Renal pelvis (tissue), 4 donors: ENCODE data around the gene BACE1. TPM values are rescaled to one million over a fixed set of nuclear protein-coding genes. Genes with fewer than 3 reads are reported as not detected.

ENCODE experiments used
- DNase-seq: peaks from one replicate; pipeline ENCODE4 v3.0.0-alpha.2; 2013
- polyA plus RNA-seq, 3 donors: library from polyadenylated mRNA; unstranded; fragments of 120-200 nt; gene quantifications; one replicate each; pipeline ENCODE4 v1.2.1, GENCODE V29; 2013; ENCODE audit not compliant: insufficient read length in 3 of 3

BACE1 gene
- polyA plus RNA-seq, 3 donors: 55.9 to 63.6 (median 60.8) TPM

DNA sequence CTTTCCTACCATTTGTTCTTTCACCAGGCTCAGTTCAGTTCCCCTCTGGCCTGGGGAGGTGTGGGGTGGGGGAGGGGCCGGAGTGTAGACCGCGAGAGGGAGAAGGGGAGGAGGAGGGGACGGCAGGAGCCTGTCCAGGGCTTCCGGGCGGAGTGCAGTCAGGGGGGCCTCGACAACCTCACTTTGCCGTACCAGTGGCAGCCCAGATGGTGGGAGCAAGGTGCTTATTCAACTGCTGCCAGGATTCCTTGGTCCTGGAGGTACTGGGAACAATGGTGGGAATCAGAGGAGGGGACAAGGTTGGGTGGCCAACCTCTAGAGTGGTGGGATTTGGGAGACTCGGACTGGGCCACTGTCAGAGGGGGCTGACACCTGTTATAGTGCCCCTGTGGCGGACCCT lies 1.2 kb downstream of the BACE1 start:
- DNase-seq: no peak

DNA sequence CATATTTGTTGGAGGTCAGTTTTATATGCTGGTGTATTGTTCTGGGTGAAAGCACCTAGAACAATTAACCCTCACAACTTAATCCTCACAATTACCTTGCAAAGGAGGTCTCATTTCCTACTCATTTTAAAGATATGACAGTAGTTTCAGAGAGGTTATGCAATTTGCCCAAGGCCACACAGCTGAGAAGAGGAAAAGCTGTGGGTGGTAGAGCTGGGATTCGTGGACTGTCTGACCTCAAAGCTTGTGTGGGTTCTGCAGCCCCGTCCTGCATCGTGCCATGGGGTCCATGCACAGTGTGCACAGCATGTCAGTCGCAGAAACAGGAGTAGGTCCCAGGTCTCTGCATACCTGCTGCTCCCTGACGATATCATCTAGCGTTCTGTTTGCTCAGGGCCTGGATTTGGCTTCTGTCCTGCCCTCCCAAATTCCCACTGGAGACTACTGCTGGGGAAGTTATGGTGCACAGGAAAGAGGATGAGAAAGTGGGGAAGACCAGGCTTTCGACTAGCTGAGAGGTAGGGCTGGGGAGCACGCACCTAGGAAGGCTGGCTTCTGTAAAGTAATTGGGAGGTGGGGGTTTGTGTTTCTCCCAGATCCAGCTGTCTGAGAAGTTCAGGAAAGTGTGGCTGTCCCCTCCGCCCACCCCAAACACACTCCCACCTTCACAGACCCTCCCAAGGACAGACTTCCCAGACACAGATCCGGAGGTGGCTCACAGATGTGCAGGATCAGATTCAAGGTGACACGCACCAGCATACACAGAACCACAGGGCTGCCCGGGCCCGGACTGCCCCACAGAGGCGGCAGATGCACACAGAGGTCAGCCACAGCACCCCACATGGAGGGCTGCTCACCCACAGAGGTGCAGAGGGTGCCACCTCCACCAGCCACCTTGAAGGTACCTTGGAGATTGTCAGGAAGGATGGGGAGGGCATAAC lies 2.0 kb downstream of the BACE1 start:
- no peak for DNase-seq

DNA sequence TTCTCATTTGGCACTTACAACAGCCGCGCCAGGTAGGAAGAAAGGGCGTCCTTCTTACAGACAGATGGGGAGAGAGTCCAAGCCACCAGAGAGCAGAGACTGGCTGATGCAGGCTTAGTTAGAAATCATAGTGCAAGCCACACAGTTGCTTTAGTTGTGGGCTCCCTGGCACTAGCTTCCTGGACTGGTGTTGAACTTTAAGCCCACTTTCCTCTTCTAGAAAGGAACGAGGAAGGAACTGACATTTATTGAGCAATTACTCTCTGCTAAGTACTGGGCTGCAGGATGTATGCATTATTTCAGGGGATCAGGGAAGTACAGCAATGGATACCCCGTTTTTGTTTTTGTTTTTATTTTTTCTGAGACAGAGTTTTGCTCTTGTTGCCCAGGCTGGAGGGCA lies 3.0 kb downstream of the BACE1 start:
- no peak for DNase-seq

DNA sequence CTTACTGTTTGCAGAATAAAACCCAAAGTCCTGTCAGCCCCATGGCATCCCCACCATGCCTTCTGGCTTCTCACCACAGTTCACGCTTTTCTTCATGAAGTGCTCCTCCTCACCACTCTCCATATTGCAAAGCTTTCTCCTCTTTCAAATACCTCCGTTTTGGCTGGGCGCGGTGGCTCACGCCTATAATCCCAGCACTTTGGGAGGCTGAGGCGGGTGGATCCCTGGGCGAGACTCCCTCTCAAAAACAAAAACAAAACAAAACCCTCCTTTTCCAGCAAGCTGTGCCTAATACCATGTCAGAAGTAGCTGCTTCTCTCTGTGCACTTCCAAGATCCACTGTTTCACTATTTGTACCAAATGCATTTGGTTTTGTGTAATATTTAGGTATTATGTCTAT lies 6.7 kb downstream of the BACE1 start:
- DNase-seq: no peak

DNA sequence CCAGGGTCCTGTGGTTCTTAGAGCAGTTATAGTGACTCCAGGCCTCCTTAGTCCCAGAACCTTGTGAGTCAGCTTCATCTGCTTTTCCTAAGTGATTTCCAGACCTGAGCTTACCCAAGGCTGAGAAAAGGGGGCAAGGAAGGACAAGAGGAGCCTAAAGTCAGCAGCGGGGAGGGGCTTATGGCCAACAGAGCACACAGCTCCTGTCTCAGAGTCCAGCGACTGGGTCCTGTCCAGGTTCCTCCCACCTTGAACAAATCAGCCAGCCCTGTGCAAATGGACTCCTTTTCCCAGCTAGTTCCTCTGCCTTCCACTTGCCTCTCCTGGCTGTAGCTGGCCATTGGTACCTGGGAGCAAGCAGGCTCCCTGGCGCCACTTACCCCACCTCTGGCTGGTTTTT lies 10.9 kb downstream of the BACE1 start:
- no peak for DNase-seq

DNA sequence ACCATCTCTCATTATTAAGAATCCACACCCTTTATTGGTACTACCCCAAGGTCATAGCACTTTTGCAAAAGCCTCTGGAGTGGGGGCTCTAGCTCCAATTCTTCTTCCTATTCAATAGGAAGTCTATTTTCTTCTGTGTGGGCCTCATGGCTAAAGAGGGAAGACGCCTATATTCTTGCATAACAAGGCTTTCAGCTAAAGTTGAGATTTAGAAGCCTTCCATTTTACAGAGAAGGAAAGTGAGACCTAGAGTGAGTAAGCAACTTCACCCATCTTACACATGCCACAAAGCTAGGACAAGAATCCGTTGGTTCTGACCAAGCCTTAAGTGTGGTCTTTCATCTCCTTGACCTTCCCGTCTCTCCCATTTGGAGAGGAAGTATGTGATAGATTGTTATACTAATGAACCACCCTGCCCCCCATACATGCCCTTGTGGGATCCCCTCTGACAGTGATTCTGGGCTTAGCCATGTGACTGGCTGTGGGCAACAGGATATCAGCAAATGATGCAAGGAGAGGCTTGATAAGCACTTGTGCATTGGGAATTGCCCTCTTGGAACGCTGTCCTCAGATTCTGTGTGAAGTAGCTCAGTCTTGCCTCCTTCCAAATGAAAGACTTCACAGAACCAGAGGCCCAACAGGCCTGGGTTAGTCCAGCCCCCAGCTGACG lies 12.3 kb downstream of the BACE1 start:
- DNase-seq: no peak

DNA sequence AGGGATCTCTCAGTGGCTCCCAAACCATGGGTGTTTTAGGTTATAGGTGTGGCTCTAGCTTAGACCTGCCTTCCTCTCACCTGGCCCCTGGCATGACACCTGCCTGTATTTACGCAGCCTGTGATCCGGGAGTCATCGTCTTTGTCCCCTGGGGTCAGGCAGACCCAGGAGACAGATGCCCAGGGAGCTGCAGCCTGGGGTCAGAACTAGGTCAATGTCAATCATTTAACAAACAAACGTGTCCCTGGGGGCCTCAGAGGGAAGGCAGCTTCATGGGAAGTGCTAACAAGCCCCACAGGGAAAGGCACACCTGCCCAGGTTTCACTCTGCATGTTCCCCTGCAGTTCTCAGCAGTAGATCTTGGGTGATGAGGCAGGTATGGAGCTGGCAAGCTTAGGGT lies 13.0 kb downstream of the BACE1 start:
- no peak for DNase-seq

DNA sequence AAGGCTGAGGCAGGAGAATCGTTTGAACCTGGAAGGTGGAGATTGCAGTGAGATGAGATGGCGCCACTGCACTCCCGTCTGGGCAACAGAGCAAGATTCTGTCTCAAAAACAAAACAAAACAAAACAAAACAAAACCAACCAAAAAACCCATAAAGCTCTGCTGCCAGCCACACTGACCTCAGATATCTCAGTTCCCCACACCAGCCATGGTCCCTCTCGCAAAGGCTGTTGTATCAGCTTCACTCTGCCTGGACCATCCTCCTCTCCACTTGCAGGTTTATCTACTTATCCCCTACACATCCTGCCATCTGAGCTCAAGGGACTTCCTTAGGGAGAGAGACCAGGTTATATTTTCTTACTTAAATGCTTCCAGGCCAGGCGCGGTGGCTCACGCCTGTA lies 13.8 kb downstream of the BACE1 start:
- no peak for DNase-seq

DNA sequence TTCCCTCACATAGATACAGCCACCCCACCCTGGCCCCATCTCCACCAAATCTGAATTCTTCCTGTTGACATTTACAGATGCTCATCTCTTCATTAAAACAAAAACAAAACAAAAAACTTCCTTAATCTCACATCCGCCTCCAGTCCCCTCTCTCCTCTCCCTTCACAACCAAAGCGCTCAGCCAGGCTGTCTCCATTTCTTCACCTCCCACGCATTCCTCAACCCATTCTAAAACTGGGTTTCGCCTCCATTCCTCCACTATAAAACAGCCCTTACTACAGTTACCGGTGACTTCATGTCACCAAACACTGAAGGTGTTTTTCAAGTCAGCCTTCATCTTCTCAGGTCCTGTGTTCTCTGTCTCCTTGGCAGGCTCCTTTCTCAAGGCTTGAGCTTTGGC lies 15.3 kb downstream of the BACE1 start:
- peak; percentile 77 for DNase-seq

DNA sequence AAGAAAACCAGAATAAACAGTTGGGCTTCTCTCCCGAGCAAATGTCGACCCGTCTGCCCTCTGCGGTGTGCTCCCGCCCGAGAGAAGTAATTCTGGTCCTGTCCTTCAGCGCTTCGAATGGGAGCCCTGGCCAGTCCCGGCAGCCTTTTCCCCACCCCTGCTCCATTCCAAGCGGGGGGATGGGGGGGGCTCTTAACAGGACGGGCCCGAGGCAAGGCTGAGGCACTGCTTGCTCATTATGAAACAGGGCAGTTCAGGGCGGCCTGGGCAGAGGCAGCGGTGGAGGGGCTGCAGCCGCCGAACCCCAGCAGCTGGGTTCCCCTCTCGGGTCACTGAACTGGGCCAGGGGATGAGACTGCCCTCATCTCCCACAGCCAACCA lies 15.8 kb downstream of the BACE1 start:
- peak; percentile 78 for DNase-seq

DNA sequence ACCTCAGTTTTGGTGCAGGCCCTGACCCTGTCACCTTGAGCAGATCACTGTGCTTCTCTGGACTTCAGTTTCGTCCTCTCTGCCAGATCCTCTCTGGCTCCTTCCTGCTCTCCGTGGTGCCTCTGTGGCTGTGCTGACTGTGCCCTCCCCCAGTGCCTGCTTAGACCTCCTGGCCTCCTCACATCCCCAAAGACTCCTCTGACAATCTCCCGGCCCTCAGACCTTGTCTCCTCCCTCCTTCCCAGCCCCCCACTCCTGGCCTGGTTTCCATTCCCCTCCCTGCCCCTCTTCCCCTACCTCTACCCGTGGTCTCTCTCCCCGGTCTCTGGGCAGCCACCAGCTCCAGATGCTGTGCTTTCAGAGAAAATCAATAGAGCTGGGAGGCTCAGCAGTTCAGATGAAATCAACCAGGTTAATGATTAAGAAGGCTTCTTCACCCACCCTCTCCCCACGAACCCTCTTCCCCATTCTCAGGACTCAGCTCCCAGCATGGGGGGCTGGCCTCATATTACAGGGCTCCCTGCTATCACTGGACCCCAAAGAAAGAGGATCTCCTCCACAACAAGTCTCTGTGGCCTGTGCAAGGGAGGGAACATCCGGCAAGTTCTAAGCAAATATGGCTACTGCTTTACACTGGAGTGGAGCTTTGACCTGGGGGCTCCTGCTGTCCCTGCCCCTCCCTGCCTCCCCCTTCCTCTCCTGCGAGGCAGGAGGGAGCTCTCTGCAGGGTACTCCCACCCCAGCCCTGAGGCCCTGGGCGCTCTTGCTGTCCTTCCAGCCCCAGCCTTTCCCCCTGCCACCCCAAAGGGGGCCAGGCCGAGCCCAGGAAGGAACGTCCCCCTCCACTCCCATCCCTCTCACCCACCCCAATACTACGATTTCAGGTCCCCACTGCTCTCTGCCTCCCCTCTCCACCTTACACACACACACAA lies 16.4 kb downstream of the BACE1 start:
- peak; percentile 24 for DNase-seq

DNA sequence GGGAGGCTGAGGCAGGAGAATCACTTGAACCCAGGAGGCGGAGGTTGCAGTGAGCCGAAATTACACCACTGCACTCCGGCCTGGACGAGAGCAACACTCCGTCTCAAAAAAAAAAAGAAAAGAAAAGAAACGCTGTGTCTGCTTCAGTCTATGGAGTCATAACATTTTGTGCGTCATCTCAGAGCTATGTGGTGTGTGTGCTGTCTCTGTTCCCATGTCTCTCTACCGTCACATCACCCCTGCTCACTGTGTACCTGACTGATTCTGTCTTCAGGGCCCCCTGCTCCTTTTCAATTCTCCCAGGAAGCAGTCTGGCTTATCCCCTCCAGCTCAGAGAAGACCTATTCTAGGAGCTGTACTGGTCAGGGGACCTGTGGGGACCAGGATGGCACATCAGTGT lies 17.9 kb downstream of the BACE1 start:
- no peak for DNase-seq

DNA sequence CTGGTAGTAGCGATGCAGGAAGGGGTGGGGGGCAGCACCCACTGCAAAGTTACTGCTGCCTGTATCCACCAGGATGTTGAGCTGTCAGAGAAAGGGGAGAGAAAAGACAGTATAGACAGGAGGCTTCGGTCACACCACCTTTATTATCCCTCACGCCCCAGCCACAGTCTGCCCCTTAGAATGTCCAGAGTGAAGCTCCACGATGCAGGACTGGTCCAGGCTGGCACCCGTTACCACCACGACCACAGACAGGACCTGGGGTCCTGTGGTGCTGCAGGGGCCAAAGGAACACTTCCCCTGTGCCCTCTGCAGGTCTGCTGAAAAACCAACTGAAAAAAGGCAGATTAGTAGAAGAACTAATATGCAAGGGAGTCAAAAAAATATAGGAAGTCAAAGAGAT lies 19.2 kb downstream of the BACE1 start:
- DNase-seq: no peak

DNA sequence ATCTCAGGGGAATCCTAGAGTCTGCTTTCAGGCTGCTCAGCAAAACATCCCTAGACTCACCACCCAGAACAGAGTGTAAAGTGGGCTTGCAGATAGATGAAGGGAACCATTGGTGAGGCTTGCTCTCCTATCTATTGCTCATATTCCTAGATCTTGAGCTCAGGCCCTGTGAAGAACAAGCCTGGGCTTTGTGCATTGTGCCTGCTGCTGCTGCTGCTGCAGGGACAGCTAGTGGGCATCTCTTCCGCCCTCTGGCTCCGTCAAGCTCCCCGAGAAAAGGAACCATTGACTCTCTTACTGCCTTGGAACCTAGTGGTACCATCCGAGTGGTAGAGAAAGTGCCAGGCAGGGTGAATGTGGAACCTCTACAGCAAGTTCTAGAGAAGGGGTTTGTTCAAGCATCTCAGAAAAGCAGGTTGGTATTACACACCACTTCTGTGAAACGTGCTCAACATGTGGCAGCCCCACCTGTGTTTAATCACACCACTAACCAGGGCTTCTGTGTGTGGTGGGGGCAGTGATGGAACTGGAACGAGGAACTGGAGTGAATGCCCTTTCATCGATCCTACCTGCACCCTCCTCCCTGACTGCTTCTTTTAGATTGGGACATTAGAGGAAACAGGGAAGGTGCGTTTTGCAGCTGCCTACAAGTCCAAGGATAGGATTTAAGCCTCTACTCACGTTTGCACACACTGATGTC lies 20.5 kb downstream of the BACE1 start:
- DNase-seq: no peak

DNA sequence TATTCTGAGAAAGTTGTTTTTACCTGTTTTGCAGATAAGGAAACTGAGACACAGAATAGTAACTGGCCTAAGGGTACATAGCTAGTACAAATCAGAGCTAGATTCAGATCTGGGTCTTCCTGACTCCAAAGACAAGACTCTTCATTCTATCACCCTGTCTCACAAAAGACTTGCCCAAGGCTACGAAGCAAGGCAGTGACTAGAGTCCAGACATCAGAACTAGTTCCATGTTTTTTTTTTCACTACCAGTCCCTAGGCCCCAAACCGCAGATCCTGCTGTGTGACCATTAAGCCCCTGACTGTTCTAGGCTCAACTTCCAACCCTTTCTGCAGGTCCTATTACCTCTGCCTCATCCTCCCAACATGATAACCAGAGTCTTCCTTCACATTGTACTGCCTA lies 23.4 kb downstream of the BACE1 start:
- no peak for DNase-seq

DNA sequence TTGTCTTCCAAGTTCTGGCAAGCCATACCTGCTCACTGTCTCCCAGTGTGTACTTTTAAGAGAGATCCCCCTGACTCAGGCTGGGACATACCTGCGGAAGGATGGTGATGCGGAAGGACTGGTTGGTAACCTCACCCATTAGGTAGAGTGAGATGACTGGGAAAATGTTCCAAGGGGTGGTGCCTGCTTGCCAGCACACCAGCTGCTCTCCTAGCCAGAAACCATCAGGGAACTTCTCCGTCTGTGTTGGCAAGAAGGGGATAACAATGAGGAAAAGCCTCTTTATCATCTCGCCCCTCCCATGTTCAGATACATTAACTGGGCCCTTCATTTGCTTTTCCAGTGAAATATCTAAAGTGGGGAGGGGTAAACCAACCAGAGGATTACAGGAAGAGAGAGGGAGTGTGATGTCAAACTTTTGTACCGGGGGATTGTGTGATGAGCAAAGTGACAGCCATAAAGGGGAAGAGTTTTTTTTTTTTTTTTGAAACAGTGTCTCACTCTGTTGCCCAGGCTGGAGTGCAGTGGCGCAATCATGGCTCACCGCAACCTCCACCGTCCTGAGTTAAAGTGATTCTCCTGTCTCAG lies 25.2 kb downstream of the BACE1 start, which contains the start of gene BACE1-AS:
BACE1-AS (plus strand) TSS at position 538 of the 588 bp plus-strand sequence.
- no peak for DNase-seq

DNA sequence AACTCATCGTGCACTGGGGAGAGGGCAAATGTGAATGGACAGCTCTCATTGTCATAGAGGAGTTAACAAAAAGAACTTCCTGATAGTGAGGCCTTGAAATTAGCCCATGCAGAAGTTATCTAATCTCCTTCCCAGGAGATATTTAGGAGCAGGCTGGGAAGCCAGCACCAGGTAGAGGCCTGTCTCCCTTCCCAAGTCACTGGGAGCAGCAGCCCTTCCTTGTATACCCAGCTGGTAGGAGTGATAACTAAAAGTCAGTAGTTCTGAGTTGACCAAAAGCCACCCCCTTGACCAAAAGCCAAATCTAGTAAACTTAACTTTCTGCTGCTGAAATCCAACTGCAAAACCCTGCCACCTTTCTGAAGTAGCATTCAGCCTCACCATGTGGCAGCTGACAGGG lies 26.3 kb downstream of the BACE1 start:
- no peak for DNase-seq

DNA sequence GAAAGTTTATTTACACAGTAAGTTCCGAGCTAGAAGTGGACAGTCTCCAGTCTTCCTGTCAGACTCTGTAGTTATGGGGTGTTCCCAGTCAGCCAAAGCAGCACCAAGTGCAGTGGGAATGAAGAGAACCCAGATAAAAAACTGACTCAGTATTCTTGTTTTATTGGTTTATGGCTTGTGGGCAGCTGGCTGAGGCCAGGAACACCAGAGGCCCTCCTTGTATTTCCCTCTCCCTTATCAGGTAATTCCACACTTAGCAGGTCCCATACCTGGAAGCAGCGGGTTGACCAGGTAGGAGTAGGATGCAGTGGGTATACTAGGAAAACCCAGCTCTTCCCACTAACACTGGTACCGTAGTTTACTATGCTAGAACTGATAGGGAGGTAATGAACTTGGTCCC lies 28.4 kb downstream of the BACE1 start:
- no peak for DNase-seq

DNA sequence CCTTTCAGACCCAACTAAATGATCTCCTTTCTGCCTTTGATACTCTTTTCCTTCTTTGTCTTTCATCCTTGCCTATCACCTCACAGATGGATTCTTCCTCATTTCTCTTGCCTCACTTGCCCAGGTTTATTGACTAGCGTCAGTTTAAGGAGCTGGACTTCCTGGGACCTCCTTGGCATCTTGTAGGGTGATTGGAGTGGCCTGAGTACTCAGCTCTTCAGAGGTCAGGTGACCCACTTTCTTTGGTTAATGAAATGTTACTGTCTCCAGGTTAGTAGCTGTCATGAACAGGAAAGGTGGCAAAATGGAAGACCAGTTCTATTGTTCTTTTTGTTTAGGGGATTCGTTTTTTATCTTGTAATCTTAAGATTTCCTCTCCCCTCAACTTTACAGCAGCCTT lies 29.5 kb downstream of the BACE1 start:
- DNase-seq: no peak

DNA sequence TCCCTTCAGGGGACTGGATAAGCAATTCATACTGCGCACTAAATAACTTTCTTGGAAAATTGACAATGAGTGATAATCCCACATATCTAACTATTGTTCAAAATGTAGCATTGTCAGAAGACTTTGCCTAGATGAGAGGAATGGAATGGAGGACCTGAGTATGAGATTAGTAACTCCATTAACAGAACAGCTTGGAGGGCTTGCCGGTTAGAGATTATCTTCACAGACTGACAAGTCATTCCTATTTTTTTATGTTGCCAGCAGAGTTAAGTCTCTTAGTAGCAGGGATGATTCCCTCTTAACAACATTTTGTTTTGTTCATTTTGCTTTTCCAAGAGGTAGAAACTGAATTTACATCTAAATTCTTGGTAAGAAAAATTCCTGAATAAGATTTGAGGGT lies 32.0 kb downstream of the BACE1 start:
- no peak for DNase-seq

DNA sequence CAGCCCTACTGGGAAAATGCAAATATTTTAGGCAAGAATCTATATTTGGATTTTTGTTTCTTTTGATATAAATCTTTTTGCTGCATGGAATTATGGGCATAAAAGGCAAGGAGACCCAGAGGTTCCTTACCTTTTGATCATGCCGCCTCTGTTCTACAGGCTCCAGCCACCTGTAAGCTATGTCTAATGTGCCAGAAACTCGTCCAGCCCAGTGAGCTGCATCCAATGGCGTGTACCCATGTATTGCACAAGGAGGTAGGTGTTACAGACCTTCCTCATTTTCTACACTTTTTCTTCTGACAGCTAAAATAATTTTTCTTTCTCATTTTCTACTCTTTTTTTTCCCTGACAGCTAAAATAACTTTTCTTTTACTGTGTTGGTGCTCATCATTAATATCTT lies 33.1 kb downstream of the BACE1 start:
- DNase-seq: no peak
